Articular chondrocyte of knee joint (primary cell): ENCODE data around the gene MFAP2. TPM values are rescaled to one million over a fixed set of nuclear protein-coding genes. Genes with fewer than 3 reads are reported as not detected.

Source experiments
- total RNA-seq: library from RNA; depleted of rRNA; stranded (reverse); fragments of >200 nt; gene quantifications from 2 replicates; pipeline ENCODE4 v1.2.3, GENCODE V29; 2012

MFAP2 gene, protein sequence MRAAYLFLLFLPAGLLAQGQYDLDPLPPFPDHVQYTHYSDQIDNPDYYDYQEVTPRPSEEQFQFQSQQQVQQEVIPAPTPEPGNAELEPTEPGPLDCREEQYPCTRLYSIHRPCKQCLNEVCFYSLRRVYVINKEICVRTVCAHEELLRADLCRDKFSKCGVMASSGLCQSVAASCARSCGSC
- total RNA-seq = 18.2 and 20.3 TPM in 2 replicates

DNA sequence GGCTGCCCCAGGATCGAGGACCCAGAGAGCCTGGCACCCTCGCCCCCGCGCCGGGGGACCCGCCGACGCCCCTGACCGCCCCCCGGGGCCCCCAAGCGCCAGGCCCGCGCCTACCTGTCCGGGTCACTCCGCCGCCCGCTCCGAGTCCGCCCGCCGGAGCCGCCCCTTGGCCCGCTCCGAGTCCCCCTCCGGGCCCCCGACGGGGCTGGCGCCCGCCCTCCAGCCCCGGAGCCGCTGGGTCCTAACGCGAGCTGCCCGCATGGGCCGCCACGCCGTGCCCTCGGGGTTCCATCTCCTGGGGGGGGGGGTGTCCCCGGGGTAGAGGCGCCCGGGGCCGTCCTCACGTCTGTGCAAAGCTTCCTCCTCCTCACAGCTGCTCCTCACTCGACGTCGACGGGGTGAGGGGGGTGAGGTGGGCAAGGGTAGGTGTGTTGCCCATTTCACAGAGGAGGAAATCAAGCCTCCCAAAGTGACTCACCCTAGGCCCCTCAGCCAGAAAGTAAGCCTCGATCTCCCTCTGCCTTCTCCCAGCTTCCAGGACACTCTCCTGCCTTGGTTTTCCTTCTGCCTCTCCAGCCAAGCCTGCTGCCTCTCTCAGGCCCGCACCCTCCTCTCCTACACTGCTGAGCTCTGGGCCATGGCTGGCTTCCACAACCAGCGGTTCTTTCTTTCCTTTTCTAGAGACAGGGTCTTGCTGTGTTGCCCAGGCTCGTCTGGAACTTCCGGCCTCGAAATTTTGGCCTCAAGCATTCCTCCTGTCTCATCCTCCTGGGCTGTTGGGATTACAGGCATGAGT, at the start of gene MFAP2:
MFAP2 (minus strand) TSS at position 148 of the 796 bp plus-strand sequence. CDS start 2,347 bp downstream, outside the sequence.

GRCh38 chr1:17011439-17012307, 31.3 kb upstream of the MFAP2 start, which contains the start of gene ATP13A2:
Gene ATP13A2 (minus strand): TSS chr1:17011928. CDS start chr1:17011738, 190 bp downstream.

Other genes starting within 250 kb of the MFAP2 start
- under 0.01 TPM in 2 replicates for gene RNU1-4, start 240.1 kb downstream of the MFAP2 start, total RNA-seq
- gene RNU1-2, start 84.6 kb downstream of the MFAP2 start, total RNA-seq = under 0.01 TPM in 2 replicates
- gene CROCC, start 58.7 kb downstream of the MFAP2 start, total RNA-seq = 11.9 and 12.4 TPM in 2 replicates
- 17.6 and 23.8 TPM in 2 replicates for gene ATP13A2, start 31.3 kb upstream of the MFAP2 start, total RNA-seq
- gene SDHB, start 73.4 kb upstream of the MFAP2 start, total RNA-seq = 85.8 and 90.4 TPM in 2 replicates
- gene PADI2, start 138.8 kb upstream of the MFAP2 start, total RNA-seq = not detected in 2 replicates
- 0.11 TPM in 1 of 2 replicates, not detected in the other for gene PADI1, start 224.5 kb upstream of the MFAP2 start, total RNA-seq